Hepatocyte (in vitro differentiated cells): ENCODE measurements around the gene FOSL2. TPM values are rescaled to one million over a fixed set of nuclear protein-coding genes. Genes with fewer than 3 reads are reported as not detected.

ENCODE experiments used
- DNase-seq: peaks from one replicate; pipeline ENCODE4 v3.0.0-alpha.2; 2016; ENCODE audit warnings: low spot score
- H2AFZ ChIP-seq: fragments of 200-600 bp; sonication (generic); 2 replicates; pipeline ENCODE4 v1.6.0; 2016; ENCODE audit warnings: antibody characterized with exemption, mild to moderate bottlenecking
- H3K27ac ChIP-seq: fragments of 200-600 bp; sonication (generic); 2 replicates; pipeline ENCODE4 v1.5.1; 2016; ENCODE audit warnings: mild to moderate bottlenecking
- H3K27me3 ChIP-seq: fragments of 200-600 bp; sonication (generic); 2 replicates; pipeline ENCODE4 v1.6.1; 2016
- H3K36me3 ChIP-seq: fragments of 200-600 bp; sonication (generic); replicated peaks from 2 replicates; pipeline ENCODE4 v1.5.1; 2016; ENCODE audit warnings: low read depth; ENCODE audit not compliant: insufficient read depth
- H3K4me1 ChIP-seq: fragments of 200-600 bp; sonication (generic); 2 replicates; pipeline ENCODE4 v1.5.1; 2016; ENCODE audit warnings: mild to moderate bottlenecking, moderate library complexity; ENCODE audit not compliant: insufficient read depth
- H3K4me2 ChIP-seq: fragments of 200-600 bp; sonication (generic); 2 replicates; pipeline ENCODE4 v1.6.0; 2016
- H3K4me3 ChIP-seq: fragments of 200-600 bp; sonication (generic); 2 replicates; pipeline ENCODE4 v1.5.1; 2016; ENCODE audit warnings: mild to moderate bottlenecking
- H3K79me2 ChIP-seq: fragments of 200-600 bp; sonication (generic); 2 replicates; pipeline ENCODE4 v1.6.0; 2017; ENCODE audit warnings: mild to moderate bottlenecking
- H3K9me2 ChIP-seq: fragments of 200-600 bp; sonication (generic); replicated peaks from 2 replicates; pipeline ENCODE4 v1.6.0; 2017; ENCODE audit warnings: mild to moderate bottlenecking; ENCODE audit not compliant: insufficient read depth
- H3K9me3 ChIP-seq: fragments of 200-600 bp; sonication (generic); 2 replicates; pipeline ENCODE4 v1.5.1; 2016; ENCODE audit warnings: low read depth, mild to moderate bottlenecking
- H4K20me1 ChIP-seq: fragments of 200-600 bp; sonication (generic); 2 replicates; pipeline ENCODE4 v1.6.0; 2016; ENCODE audit warnings: mild to moderate bottlenecking; ENCODE audit not compliant: insufficient read depth, poor library complexity, severe bottlenecking
- EZH2 ChIP-seq: fragments of 200-600 bp; sonication (generic); IDR thresholded peaks from 2 replicates; pipeline ENCODE4 v1.6.1; 2016; ENCODE audit warnings: antibody characterized with exemption, mild to moderate bottlenecking, borderline replicate concordance
- EZH2phosphoT487 ChIP-seq: fragments of 200-600 bp; sonication (generic); IDR thresholded peaks from one replicate; pipeline ENCODE4 v1.6.1; 2018; ENCODE audit warnings: antibody characterized with exemption, mild to moderate bottlenecking, low read depth, moderate library complexity; ENCODE audit not compliant: unreplicated experiment, severe bottlenecking
- WGBS: methylation state at CpG from one replicate; pipeline ENCODE4 v1.1.6; 2016; ENCODE audit warnings: low lambda C conversion rate; ENCODE audit errors: missing lambda C conversion rate; 5-methylcytosine and 5-hydroxymethylcytosine counted together
- polyA plus RNA-seq: library from polyadenylated mRNA; unstranded; fragments of >200 nt; fragmentation: Nextera tagmentation; extraction: Ambion mirVana; gene quantifications from 2 replicates; pipeline ENCODE4 v1.2.1, GENCODE V29; 2016
- total RNA-seq: library from RNA; depleted of rRNA; stranded (reverse); fragments of >200 nt; gene quantifications from 2 replicates; pipeline ENCODE4 v1.2.3, GENCODE V29; 2014
- TF ChIP-seq, protein P1 (sequence below): fragments of 200-600 bp; sonication (generic); IDR thresholded peaks from 2 replicates; pipeline ENCODE4 v1.5.1; 2016; ENCODE audit warnings: antibody characterized with exemption, mild to moderate bottlenecking; ENCODE audit not compliant: poor library complexity

Gene FOSL2
- total and polyA plus RNA-seq, 2 experiments from 2014 or later: 91.1 to 148 TPM

DNA sequence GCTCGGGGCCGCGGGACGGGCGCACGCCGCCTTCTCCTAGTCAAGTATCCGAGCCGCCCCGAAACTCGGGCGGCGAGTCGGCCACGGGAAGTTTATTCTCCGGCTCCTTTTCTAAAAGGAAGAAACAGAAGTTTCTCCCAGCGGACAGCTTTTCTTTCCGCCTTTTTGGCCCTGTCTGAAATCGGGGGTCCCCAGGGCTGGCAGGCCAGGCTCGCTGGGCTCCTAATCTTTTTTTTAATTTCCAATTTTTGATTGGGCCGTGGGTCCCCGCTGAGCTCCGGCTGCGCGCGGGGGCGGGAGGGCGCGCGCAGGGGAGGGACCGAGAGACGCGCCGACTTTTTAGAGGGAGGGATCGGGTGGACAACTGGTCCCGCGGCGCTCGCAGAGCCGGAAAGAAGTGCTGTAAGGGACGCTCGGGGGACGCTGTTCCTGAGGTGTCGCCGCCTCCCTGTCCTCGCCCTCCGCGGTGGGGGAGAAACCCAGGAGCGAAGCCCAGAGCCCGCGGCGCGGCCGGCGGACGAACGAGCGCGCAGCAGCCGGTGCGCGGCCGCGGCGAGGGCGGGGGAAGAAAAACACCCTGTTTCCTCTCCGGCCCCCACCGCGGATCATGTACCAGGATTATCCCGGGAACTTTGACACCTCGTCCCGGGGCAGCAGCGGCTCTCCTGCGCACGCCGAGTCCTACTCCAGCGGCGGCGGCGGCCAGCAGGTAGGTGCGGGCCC, 617 bp downstream of the FOSL2 start:
- Histone ChIP-seq H2AFZ (no peak overlapping the region), H3K4me2 (peak overlapping the region; percentile 71), H3K27me3 (no peaks in the 10 kb centered on the region), H3K4me3 (peak overlapping the region; percentile 77), H3K4me1 (peaks cover 16% of the 10 kb centered on the region), H3K79me2 (peaks cover 53% of the 10 kb centered on the region), H3K9me3 (no peaks in the 10 kb centered on the region), H3K36me3 (no peaks in the 10 kb centered on the region), H4K20me1 (peaks cover 40% of the 10 kb centered on the region), H3K9me2 (no peaks in the 10 kb centered on the region), H3K27ac (peak overlapping the region; percentile 100)
- TF ChIP-seq, protein P1, sequence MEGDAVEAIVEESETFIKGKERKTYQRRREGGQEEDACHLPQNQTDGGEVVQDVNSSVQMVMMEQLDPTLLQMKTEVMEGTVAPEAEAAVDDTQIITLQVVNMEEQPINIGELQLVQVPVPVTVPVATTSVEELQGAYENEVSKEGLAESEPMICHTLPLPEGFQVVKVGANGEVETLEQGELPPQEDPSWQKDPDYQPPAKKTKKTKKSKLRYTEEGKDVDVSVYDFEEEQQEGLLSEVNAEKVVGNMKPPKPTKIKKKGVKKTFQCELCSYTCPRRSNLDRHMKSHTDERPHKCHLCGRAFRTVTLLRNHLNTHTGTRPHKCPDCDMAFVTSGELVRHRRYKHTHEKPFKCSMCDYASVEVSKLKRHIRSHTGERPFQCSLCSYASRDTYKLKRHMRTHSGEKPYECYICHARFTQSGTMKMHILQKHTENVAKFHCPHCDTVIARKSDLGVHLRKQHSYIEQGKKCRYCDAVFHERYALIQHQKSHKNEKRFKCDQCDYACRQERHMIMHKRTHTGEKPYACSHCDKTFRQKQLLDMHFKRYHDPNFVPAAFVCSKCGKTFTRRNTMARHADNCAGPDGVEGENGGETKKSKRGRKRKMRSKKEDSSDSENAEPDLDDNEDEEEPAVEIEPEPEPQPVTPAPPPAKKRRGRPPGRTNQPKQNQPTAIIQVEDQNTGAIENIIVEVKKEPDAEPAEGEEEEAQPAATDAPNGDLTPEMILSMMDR: no peak
- TF ChIP-seq EZH2: no peak
- no peak for TF ChIP-seq EZH2phosphoT487
- 1% methylated on average over 78 of the region's 81 CpGs for WGBS
- peak; percentile 74 for DNase-seq

DNA sequence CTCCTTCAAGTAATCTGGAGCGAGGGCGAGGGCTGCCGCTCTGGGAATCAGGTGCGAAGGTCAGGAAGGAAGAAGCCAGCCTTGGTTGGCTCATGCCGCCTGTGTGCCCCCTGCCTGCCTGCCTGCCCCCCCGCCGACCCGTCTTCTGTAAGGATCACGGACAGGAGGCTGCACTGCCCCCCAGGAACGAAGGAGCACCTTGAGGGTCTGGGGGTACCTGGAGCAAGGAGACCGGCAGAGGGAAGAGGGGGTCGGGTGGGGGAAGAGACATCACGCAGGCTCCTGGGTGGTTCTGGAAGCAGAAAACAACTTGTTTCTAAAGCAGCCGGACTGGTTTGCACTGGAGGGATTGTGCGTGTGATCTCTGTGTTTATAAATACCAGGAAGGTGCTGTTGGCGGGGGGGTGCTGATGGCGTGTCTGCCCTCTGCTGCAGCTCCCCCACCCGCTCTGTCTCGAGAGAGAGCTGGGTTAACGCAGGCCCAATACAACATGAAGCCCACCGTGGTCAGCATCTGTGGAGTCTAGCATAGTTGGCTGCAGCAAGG, 1.7 kb downstream of the FOSL2 start:
- Histone ChIP-seq H3K79me2 (peaks cover 64% of the 10 kb centered on the region), H3K27me3 (no peaks in the 10 kb centered on the region), H3K9me2 (no peaks in the 10 kb centered on the region), H3K4me1 (peaks cover 23% of the 10 kb centered on the region), H3K4me2 (peak overlapping the region; percentile 71), H3K4me3 (peak overlapping the region; percentile 77), H3K27ac (peak overlapping the region; percentile 100), H4K20me1 (peaks cover 51% of the 10 kb centered on the region), H3K36me3 (no peaks in the 10 kb centered on the region), H2AFZ (no peak overlapping the region), H3K9me3 (no peaks in the 10 kb centered on the region)
- TF ChIP-seq EZH2 (no peak), EZH2phosphoT487 (no peak)
- TF ChIP-seq, protein P1: no peak
- under 1% methylated on average over 16 of the region's 21 CpGs for WGBS
- peak; percentile 70 for DNase-seq

DNA sequence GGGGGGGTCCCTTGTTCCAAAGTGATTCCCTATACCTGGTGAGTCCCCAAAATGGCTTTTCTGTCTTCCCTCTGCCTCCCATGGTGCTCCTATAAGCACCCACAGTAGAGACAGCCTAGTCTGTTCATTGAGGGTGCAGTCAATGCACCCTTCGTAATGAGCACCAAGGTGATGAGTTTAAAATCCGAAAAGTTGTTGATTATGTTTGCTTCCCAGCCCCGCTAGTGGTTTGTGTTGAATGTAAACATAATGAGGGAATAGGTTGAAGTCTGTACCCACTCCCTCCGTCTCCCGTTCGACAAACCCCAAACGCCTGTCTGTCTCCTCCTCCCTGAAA, 2.3 kb downstream of the FOSL2 start:
- H3K27me3 ChIP-seq: no peaks in the 10 kb centered on the region
- H3K4me2 ChIP-seq: peak overlapping the region; percentile 71
- H3K27ac ChIP-seq: peak overlapping the region; percentile 100
- no peak overlapping the region for H2AFZ ChIP-seq
- H3K79me2 ChIP-seq: peaks cover 69% of the 10 kb centered on the region
- H3K9me2 ChIP-seq: no peaks in the 10 kb centered on the region
- H3K4me1 ChIP-seq: peaks cover 23% of the 10 kb centered on the region
- no peaks in the 10 kb centered on the region for H3K36me3 ChIP-seq
- no peaks in the 10 kb centered on the region for H3K9me3 ChIP-seq
- peaks cover 57% of the 10 kb centered on the region for H4K20me1 ChIP-seq
- TF ChIP-seq EZH2phosphoT487 (no peak), EZH2 (no peak)
- TF ChIP-seq, protein P1: no peak
- WGBS: 5% methylated on average over 7 of the region's 7 CpGs
- H3K4me3 ChIP-seq: peak overlapping the region; percentile 77
- DNase-seq: no peak
